ENCODE measurements around the gene AMOT.

GRCh38 chrX:112799425-112799824 is 41.2 kb downstream of the AMOT start:
- TF ChIP-seq POLR2AphosphoS5 (IDR thresholded peaks at IDR 0.05) (no peak), POLR2A (IDR thresholded peaks at IDR 0.05) (no peak), CTCF (IDR thresholded peaks at IDR 0.05) (no peak), EP300 (IDR thresholded peaks at IDR 0.05) (no peak)

Measured in suprapubic skin (tissue), 4 donors.